ENCODE data around the gene RAD51B.

GRCh38 chr14:68215629-68216028, 396.1 kb downstream of the RAD51B start:
- TF ChIP-seq POLR2AphosphoS5 (IDR thresholded peaks at IDR 0.05) (no peak), POLR2A (IDR thresholded peaks at IDR 0.05) (no peak), CTCF (IDR thresholded peaks at IDR 0.05) (no peak), EP300 (IDR thresholded peaks at IDR 0.05) (no peak)
